ENCODE measurements around the gene MMP15. TPM values are rescaled to one million over a fixed set of nuclear protein-coding genes. Genes with fewer than 3 reads are reported as not detected.

The MMP15 gene
- polyA plus RNA-seq, 1 donor (not counting 4 experiments of a cell fraction or from before 2014, with no cell fraction given): 3.7 TPM

DNA sequence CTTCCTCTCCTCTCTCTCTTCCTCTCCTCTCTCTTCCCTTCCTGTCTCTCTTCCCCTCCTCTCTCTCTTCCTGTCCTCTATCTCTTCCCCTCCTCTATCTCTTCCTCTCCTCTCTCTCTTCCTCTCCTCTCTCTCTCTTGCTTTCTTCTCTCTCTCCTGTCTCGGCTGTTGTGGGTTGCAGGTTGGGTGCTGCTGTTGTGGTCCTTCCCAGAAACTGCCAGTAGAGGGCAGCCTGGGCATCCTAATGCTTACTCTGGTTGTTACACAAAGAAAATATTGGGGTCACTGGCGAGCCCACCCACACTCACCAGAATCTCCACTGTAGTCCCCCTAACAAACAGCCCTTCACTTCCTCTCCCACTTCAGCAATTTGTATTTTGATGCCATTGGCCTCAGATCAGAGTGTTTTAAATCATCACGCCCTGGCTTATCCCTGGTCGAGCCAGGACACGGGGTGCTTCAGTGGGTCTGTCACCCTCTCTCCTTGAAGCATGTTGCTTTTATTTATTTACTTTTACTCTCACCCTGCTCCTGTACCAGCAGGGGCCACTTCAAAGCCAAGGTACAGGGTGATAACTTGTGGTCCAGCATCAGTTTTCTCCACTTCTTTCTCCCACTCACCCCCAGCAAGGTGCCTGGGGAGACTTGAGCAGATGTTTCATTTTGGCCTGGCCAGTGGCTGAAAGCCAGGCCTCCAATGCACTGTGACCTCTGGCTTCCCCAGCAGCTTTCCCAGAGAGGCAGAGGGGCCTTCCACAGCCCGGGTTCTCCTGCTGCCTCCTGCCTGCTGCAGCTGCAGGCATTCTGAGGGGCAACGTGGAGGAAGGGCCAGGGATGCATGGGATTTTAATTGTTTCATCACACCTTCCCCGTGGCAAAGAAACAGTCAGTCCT, 4.7 kb upstream of the MMP15 start:
- no peak overlapping the region for H3K4me3 ChIP-seq (ENCODE audit: control insufficient read depth in 2 of 3, extremely low read depth in 1 of 3, insufficient read depth in 2 of 3, low read depth in 1 of 3, low read length in 3 of 3)
- H3K27me3 ChIP-seq (ENCODE audit: control insufficient read depth, extremely low read depth, insufficient read depth, low read length): no peaks in the 10 kb centered on the region
- peaks cover 5% of the 10 kb centered on the region for H4K20me1 ChIP-seq (ENCODE audit: control insufficient read depth, extremely low read depth, insufficient read depth, low read length)
- H3K9ac ChIP-seq (ENCODE audit: control insufficient read depth, extremely low read depth, insufficient read depth, low read length): no peak overlapping the region
- TF ChIP-seq, protein P1, sequence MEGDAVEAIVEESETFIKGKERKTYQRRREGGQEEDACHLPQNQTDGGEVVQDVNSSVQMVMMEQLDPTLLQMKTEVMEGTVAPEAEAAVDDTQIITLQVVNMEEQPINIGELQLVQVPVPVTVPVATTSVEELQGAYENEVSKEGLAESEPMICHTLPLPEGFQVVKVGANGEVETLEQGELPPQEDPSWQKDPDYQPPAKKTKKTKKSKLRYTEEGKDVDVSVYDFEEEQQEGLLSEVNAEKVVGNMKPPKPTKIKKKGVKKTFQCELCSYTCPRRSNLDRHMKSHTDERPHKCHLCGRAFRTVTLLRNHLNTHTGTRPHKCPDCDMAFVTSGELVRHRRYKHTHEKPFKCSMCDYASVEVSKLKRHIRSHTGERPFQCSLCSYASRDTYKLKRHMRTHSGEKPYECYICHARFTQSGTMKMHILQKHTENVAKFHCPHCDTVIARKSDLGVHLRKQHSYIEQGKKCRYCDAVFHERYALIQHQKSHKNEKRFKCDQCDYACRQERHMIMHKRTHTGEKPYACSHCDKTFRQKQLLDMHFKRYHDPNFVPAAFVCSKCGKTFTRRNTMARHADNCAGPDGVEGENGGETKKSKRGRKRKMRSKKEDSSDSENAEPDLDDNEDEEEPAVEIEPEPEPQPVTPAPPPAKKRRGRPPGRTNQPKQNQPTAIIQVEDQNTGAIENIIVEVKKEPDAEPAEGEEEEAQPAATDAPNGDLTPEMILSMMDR (optimal IDR thresholded peaks at IDR 0.05 in 1 of 3, IDR thresholded peaks at IDR 0.05 in 1 of 3, conservative IDR thresholded peaks at IDR 0.05 in 1 of 3; ENCODE audit: extremely low read depth in 1 of 3, insufficient read depth in 2 of 3, low read length in 3 of 3): peak; percentile 76 to 84 (median 80)
- no peak for TF ChIP-seq EZH2 (IDR thresholded peaks at IDR 0.05; ENCODE audit: low read length)
- H3K36me3 ChIP-seq (ENCODE audit: control insufficient read depth in 2 of 2, extremely low read depth in 1 of 2, insufficient read depth in 2 of 2, low read length in 2 of 2): peaks cover 15 to 20% of the 10 kb centered on the region in 2 experiments
- no peak overlapping the region for H3K27ac ChIP-seq (ENCODE audit: control insufficient read depth, insufficient read depth, low read length)
- dilution Hi-C loops (cut with MboI; ENCODE audit: extremely low pct_ligation_motif_present, low sequenced_read_pairs): no loop called here
- no peaks in the 10 kb centered on the region for H3K9me1 ChIP-seq (ENCODE audit: control insufficient read depth, extremely low read depth, insufficient read depth, low read length)
- no peaks in the 10 kb centered on the region for H3K79me2 ChIP-seq (ENCODE audit: control insufficient read depth, insufficient read depth, low read length)
- H3K4me2 ChIP-seq (ENCODE audit: control insufficient read depth, extremely low read depth, insufficient read depth, low read depth, low read length): no peak overlapping the region
- FAIRE-seq (no peak), DNase-seq (ENCODE audit: low read depth, low spot score) (no peak)
- H2AFZ ChIP-seq (ENCODE audit: control insufficient read depth, low read length): no peak overlapping the region
- no peaks in the 10 kb centered on the region for H3K9me3 ChIP-seq (ENCODE audit: control insufficient read depth, low read depth, low read length)
- peaks cover 28% of the 10 kb centered on the region for H3K4me1 ChIP-seq (ENCODE audit: control insufficient read depth, extremely low read depth, insufficient read depth, low read length)

DNA sequence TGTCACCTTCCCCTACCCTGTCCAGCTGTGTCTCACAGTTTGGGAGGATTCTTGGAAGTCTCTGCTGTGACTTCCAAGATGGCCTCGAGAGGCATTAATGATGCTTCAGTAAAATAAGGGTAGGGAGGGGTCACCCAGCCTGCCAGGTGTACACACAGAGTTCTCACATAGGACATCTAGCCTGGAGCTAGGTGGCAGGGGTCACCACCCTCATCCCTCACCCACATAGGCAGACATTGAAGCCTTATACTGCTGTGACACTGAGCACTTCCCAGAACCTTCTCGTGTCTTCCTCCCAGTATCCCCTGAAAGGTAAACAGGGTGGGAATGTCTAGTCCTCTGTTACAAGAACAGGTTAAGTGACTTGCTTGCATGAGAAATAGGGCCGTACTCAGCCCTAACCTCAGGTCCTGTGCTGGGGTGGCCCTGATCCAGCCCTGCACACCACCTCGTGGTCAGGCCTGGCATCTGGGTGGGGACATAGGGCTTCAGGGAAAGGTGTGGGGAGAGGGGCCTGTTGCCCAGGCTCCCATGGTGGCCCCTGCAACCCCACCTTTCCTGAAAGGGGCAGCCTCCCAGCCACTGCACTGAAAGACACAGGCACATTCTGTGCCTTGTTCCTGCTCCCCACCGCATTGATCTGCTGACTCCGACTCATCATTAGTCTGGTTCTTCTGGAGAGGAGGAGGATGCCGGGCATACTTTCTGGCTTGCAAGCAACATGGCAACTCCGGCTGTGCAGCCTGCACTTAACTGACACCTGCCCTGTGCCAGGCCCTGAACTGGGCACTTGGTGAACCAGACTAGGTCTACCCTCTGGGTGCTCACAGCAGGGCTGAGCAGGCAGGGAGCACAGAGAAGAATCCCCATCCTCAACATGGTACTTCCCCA, 3.6 kb upstream of the MMP15 start:
- Histone ChIP-seq H3K9me3 (ENCODE audit: control insufficient read depth, low read depth, low read length) (no peaks in the 10 kb centered on the region), H3K27ac (ENCODE audit: control insufficient read depth, insufficient read depth, low read length) (peak overlapping the region; percentile 55), H3K36me3 (ENCODE audit: control insufficient read depth in 2 of 2, extremely low read depth in 1 of 2, insufficient read depth in 2 of 2, low read length in 2 of 2) (peaks cover 15 to 20% of the 10 kb centered on the region in 2 experiments), H3K9me1 (ENCODE audit: control insufficient read depth, extremely low read depth, insufficient read depth, low read length) (no peaks in the 10 kb centered on the region), H3K9ac (ENCODE audit: control insufficient read depth, extremely low read depth, insufficient read depth, low read length) (peak overlapping the region; percentile 18), H3K4me2 (ENCODE audit: control insufficient read depth, extremely low read depth, insufficient read depth, low read depth, low read length) (peak overlapping the region; percentile 25), H3K27me3 (ENCODE audit: control insufficient read depth, extremely low read depth, insufficient read depth, low read length) (no peaks in the 10 kb centered on the region), H4K20me1 (ENCODE audit: control insufficient read depth, extremely low read depth, insufficient read depth, low read length) (peaks cover 3% of the 10 kb centered on the region), H3K4me1 (ENCODE audit: control insufficient read depth, extremely low read depth, insufficient read depth, low read length) (peaks cover 30% of the 10 kb centered on the region), H3K4me3 (ENCODE audit: control insufficient read depth in 2 of 3, extremely low read depth in 1 of 3, insufficient read depth in 2 of 3, low read depth in 1 of 3, low read length in 3 of 3) (no peak overlapping the region), H2AFZ (ENCODE audit: control insufficient read depth, low read length) (no peak overlapping the region), H3K79me2 (ENCODE audit: control insufficient read depth, insufficient read depth, low read length) (no peaks in the 10 kb centered on the region)
- FAIRE-seq (no peak), DNase-seq (ENCODE audit: low read depth, low spot score) (no peak)
- dilution Hi-C loops (cut with MboI; ENCODE audit: extremely low pct_ligation_motif_present, low sequenced_read_pairs): no loop called here
- TF ChIP-seq EZH2 (IDR thresholded peaks at IDR 0.05; ENCODE audit: low read length): no peak
- TF ChIP-seq, protein P1 (optimal IDR thresholded peaks at IDR 0.05 in 1 of 3, IDR thresholded peaks at IDR 0.05 in 1 of 3, conservative IDR thresholded peaks at IDR 0.05 in 1 of 3; ENCODE audit: extremely low read depth in 1 of 3, insufficient read depth in 2 of 3, low read length in 3 of 3): peak in 1 of 3 experiments; percentile 5

Data from keratinocyte (primary cell).